Activated T-helper 9 cell treated with anti-CD3 and anti-CD28 coated beads, Interleukin-2, amount 50 U/mL, for 16 hours (primary cell): Measurements from ENCODE around the gene TTLL11.
"Not testable (repeated sequence)": the region's sequence is repeated elsewhere in the genome, so short reads cannot be mapped to it uniquely, and the experiment has no call there.

Experiments used
- DNase-seq: peaks from one replicate; pipeline ENCODE4 v3.0.0-alpha.2; 2020; ENCODE audit warnings: low read depth

Gene TTLL11

GRCh38 chr9:122040561-122041242 is 52.4 kb downstream of the TTLL11 start:
- no peak for DNase-seq

- DNase-seq: no peak
These were observed 53.9 kb downstream of the TTLL11 start for GRCh38 chr9:122039234-122039633.

GRCh38 chr9:122036988-122037387 is 56.1 kb downstream of the TTLL11 start:
- no peak for DNase-seq

GRCh38 chr9:122036408-122036807 is 56.7 kb downstream of the TTLL11 start:
- DNase-seq: no peak

- DNase-seq: no peak
These were observed 59.2 kb downstream of the TTLL11 start for GRCh38 chr9:122033775-122034373.

- no peak for DNase-seq
These were observed 60.8 kb downstream of the TTLL11 start for GRCh38 chr9:122032346-122032745.

GRCh38 chr9:122031776-122032175 is 61.3 kb downstream of the TTLL11 start:
- no peak for DNase-seq

GRCh38 chr9:122031157-122031556 is 62.0 kb downstream of the TTLL11 start:
- DNase-seq: no peak

- no peak for DNase-seq
These were observed 62.8 kb downstream of the TTLL11 start for GRCh38 chr9:122030357-122030756.

- DNase-seq: no peak
These were observed 63.2 kb downstream of the TTLL11 start for GRCh38 chr9:122029898-122030297.

- DNase-seq: no peak
These were observed 65.0 kb downstream of the TTLL11 start for GRCh38 chr9:122028089-122028488.

- no peak for DNase-seq
These were observed 72.7 kb downstream of the TTLL11 start for GRCh38 chr9:122020398-122020797.

GRCh38 chr9:122016744-122017143 is 76.4 kb downstream of the TTLL11 start:
- no peak for DNase-seq

- no peak for DNase-seq
These were observed 76.8 kb downstream of the TTLL11 start for GRCh38 chr9:122016309-122016708.

- DNase-seq: no peak
These were observed 77.8 kb downstream of the TTLL11 start for GRCh38 chr9:122015170-122015821.

GRCh38 chr9:122011818-122012498 is 81.2 kb downstream of the TTLL11 start:
- no peak for DNase-seq

- DNase-seq: no peak
These were observed 84.5 kb downstream of the TTLL11 start for GRCh38 chr9:122008559-122008958.

- no peak for DNase-seq
These were observed 85.3 kb downstream of the TTLL11 start for GRCh38 chr9:122007837-122008236.

GRCh38 chr9:122005597-122005996 is 87.5 kb downstream of the TTLL11 start:
- no peak for DNase-seq

GRCh38 chr9:122004589-122004988 is 88.5 kb downstream of the TTLL11 start:
- no peak for DNase-seq

- DNase-seq: no peak
These were observed 91.5 kb downstream of the TTLL11 start for GRCh38 chr9:122001491-122002201.

GRCh38 chr9:122000526-122000925 is 92.6 kb downstream of the TTLL11 start:
- not testable (repeated sequence) for DNase-seq
